Lower leg skin (tissue), 3 donors: ENCODE results near the gene SLC6A18.

Experiments used
- POLR2A ChIP-seq, 2 donors: fragments of 450-650 bp; IDR thresholded peaks; one replicate each; pipeline ENCODE4 v1.6.1; 2016 to 2017; ENCODE audit warnings: antibody characterized with exemption in 2 of 2, mild to moderate bottlenecking in 1 of 2, moderate library complexity in 1 of 2
- TF ChIP-seq, protein P1 (sequence below), 3 donors: fragments of 450-650 bp; IDR thresholded peaks; one replicate each; pipeline ENCODE4 v1.5.1; 2016; ENCODE audit warnings: antibody characterized with exemption in 3 of 3, mild to moderate bottlenecking in 3 of 3, moderate library complexity in 2 of 3

DNA sequence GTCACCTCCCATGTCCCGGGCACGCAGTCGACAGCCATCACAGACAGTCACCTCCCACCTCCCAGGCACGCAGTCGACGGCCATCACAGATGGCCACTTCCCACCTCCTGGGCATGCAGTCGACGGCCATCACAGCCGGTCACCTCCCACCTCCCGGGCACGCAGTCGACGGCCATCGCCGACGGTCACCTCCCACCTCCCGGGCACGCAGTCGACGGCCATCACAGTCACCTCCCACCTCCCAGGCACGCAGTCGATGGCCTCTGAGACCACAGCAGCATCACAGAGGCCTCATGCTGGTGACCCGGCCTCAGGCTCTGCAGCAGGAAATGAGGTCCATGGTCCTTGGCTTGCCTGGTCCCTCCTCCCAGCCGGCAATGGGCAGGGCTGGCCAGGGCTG is 29.3 kb upstream of the SLC6A18 start:
- TF ChIP-seq, protein P1, sequence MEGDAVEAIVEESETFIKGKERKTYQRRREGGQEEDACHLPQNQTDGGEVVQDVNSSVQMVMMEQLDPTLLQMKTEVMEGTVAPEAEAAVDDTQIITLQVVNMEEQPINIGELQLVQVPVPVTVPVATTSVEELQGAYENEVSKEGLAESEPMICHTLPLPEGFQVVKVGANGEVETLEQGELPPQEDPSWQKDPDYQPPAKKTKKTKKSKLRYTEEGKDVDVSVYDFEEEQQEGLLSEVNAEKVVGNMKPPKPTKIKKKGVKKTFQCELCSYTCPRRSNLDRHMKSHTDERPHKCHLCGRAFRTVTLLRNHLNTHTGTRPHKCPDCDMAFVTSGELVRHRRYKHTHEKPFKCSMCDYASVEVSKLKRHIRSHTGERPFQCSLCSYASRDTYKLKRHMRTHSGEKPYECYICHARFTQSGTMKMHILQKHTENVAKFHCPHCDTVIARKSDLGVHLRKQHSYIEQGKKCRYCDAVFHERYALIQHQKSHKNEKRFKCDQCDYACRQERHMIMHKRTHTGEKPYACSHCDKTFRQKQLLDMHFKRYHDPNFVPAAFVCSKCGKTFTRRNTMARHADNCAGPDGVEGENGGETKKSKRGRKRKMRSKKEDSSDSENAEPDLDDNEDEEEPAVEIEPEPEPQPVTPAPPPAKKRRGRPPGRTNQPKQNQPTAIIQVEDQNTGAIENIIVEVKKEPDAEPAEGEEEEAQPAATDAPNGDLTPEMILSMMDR (IDR thresholded peaks at IDR 0.05) = no peak
- TF ChIP-seq POLR2A (IDR thresholded peaks at IDR 0.05) = no peak
